ENCODE measurements around the gene GDA. TPM values are rescaled to one million over a fixed set of nuclear protein-coding genes. Genes with fewer than 3 reads are reported as not detected.
A peak's percentile ranks its signal among the peaks of the same experiment; 100 is the strongest.
"Not testable (repeated sequence)": the region's sequence is repeated elsewhere in the genome, so short reads cannot be mapped to it uniquely, and the experiment has no call there.

Gene GDA
- total RNA-seq, 1 experiment from 2014 or later: 357 TPM

DNA sequence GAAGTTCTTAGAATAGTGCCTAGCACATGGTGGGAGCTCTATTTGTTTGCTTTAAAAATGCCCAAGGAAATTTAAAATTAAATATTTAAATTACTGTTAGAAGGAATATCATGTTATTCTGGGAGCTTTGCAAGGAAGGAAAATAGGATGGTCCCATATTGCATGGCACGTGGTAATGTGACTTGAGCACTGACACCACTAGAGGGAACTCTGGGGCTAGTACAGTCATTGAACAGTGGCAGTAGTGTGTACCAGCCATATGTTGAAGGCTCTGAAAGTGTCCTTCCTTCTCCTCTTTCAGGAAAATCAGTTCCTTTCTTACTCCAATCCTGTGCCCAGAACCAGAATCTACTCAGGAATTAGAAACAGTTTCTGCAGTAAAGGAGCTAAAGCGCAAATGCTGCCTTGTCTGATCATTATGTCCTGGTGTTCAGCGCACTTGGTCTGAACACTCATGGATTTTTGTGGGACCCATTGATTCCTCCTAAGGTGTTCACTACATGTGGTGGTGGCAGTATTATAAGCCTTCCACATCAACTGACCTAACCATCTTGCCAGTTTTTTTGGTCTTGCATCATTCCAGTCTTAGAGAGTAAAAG, 54.1 kb downstream of the GDA start:
- DNase-seq (ENCODE audit: extremely low read depth, low read depth): peak; percentile 54

DNA sequence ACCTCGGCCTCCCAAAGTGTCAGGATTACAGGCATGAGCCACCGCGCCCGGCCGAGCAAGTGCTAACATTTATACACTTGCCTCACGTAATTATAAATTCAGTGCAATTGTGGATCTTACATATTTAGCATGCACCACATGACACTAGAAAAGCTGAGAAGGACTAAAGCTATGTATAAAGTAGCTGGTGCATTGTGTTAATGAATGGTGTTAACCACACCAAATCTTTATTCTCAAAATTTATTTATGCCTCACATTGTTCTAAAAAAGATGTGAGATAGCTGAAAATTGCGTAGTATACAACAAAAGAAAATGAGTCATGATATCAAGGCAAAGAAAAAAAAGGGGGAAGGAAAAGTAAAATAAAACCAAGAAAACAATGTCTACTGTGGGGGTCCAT, 54.8 kb downstream of the GDA start:
- DNase-seq (ENCODE audit: extremely low read depth, low read depth): no peak

DNA sequence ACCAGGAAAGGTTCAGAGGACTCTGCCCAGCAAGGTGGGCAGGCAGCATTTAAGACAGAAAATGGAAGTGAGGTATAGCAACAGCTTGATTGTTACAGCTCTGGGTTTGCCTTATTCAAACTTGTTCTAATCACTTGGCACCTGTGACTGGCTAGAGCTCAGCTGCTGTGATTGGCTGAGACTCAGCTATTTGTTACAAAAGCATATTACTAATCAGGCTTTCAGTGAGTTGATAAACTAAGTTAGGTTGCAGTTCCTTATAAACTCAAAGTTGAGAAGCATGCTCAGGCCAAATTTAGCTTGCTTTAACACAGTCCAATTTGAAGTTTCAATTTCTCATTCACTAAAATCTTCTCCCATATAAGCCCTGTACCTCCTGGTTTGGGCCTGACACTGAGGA, 56.3 kb downstream of the GDA start:
- no peak for DNase-seq (ENCODE audit: extremely low read depth, low read depth)

DNA sequence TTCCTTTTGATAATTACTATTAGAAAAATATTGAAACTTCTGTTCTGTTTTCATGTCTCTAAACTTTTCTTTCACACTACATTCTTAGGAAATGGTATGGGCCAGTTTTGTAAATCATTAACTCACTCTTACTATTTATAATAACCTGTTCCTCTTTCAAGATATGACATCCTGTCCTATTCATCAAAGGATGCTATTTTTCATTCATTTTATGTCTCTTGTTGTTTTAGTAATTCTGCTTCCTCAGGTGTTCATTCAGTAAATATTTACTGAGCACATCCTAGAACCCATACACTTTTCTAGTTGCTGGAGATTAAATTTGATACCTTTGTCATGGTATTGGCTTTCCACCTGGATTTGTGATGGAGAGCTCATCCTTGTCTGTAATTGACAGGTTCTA, 58.0 kb downstream of the GDA start:
- no peak for DNase-seq (ENCODE audit: extremely low read depth, low read depth)

DNA sequence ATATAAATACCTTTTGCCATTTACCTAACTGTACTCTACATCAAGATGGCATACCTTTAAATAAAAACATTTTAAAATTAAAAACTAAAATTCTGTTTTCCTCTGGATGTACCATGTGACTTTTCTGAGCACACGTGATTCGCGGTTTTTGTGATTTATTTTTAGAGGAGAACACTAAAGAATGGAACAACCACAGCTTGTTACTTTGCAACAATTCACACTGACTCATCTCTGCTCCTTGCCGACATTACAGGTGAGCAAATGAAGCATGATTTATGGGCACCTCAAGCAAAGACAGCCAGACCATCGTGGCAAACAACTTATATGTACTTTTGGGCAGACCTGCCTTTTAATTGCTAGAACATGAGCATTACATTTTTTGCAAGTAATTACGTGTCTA, 61.3 kb downstream of the GDA start:
- no peak for DNase-seq (ENCODE audit: extremely low read depth, low read depth)

DNA sequence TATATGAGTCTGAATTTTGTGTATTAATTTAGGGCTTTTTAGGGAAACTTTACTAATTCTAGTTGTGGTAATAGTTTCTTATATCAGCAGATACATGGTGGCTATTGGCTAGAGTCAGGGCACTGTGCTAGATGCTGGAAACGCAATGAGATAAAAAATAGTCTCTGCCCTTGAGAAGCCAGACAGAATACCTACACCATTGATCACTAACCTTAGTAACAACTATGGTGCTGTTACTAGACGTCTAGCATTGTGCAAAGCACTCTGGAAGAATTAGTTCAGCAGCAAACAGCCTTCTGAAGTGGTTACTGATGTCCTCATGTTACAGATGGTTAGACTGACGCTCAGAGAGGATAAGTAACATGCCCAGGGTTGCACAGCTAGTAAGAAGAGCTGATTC, 61.8 kb downstream of the GDA start:
- no peak for DNase-seq (ENCODE audit: extremely low read depth, low read depth)

DNA sequence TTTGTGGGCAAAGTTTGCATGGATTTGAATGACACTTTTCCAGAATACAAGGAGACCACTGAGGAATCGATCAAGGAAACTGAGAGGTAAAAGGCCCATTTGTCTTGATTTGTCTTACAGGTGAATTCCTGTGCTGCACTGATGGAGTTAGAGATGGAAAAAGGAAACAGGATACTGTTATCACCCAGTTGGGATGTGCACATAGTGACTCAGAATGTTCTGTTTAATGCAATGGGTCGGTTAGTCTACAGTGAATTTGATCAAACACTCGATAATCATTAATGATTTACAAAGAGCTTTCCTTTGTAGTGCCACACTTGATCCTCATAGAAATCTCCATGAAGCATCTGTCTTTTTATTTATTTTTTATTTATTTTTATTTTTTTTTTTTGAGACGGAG, 64.7 kb downstream of the GDA start:
- DNase-seq (ENCODE audit: extremely low read depth, low read depth): no peak

DNA sequence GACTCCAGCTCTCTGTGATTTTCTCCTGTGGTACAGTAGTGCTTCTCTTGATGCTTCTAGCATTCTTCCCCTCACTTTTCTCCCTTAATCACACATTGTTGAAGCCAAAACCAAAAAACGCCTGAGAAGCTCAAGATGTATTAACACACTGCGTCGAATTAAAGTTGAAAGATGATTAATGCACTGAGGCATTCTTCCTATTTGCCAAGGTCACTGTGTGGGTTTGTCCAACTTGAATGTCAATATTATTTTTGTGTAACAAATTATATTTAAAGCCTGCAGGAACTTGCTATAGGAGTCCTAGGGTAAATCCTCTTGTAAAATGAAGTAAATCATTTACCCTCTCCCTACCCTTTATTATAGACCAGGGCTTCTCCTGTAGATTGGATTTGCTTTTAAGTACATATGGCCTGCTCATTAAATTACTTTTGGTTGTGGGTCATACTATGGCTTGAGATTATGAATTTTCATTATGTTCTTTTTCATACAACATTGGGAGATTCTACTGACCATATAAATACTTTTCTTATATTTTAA, 68.1 kb downstream of the GDA start:
- no peak for DNase-seq (ENCODE audit: extremely low read depth, low read depth)

DNA sequence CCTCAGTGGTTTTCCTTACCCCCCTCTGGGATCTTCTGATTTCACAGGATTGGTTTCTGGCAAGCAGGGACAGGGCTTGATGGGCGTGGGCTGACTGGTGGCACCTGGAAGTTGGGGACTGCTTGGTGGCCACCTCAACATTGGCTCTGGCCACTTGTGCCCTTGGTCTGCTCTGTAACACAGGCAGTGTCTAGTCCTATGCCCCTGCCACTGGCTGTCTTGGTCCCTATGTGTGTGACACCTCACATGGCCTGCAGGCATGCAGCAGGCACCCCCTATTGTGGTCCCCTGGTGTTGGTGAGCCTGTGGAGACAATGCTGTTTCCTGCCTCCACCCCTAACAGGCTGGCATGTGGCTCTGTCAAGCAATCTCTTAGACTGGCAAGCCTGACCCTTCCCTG, 71.3 kb downstream of the GDA start:
- DNase-seq (ENCODE audit: extremely low read depth, low read depth): no peak

DNA sequence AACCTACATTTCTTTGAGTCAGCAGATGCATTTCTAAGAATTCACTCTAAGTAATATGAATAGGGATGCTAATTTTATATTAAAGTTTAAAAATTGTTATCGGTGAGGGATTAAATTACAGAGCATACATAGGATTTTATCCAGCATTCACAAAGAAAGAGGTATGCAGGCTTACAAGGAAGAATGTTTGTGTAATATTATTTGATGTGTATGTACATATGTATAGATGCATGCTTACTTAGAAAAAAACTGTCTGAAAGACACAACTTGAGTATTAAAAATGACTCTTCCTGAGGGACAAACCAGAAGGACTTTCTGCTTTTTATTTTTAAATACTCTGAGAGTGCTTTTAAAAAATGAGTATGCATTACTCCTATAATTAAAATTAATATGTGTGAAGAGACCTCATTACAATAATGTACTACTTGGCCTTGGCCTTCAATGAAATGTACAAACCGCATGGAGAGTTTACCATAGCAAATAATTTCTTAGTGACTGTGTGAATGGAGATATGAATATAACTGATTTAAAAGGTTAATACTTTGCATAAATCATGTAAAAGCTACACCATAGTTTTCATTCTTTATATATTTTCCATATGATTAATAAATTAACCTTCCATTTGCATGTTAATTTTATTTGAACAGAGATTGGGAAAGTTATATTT, 77.0 kb downstream of the GDA start:
- DNase-seq (ENCODE audit: extremely low read depth, low read depth): no peak

DNA sequence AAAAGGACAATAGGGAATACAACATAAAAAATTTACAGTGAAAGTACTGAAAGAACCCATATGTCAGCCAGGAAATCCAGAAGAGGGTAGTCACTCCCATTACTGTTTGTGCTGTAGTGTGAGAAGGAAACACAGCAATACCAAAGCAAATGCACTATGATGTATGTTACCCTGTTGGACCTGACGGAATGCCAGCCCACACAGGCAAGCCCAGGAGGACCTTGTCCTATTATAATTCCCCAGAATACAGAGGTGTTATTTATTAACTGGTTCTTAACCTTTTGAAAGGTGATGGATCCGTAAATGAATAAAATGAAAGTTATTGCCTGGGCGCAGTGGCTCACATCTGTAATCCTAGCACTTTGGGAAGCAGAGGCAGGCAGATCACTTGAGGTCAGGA, 79.0 kb downstream of the GDA start:
- DNase-seq (ENCODE audit: extremely low read depth, low read depth): no peak

DNA sequence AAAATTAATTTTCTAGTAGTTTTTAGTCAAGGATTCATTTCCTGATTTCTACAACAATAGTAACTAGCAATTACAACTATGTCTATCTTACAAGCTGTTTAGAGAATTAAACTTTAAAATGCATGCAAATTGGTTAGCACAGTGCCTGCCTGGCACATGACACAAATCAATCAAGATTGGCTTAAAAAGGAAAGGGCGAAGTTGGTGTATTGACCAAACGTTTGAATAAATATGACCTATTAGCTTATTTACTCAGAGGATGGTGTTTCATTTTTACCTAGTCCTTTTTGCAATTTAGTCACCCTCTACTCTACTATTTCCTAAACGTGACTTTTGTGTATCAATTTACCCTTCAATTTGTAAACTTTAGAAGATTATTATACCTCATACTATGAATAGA, 83.5 kb downstream of the GDA start:
- DNase-seq (ENCODE audit: extremely low read depth, low read depth): no peak

DNA sequence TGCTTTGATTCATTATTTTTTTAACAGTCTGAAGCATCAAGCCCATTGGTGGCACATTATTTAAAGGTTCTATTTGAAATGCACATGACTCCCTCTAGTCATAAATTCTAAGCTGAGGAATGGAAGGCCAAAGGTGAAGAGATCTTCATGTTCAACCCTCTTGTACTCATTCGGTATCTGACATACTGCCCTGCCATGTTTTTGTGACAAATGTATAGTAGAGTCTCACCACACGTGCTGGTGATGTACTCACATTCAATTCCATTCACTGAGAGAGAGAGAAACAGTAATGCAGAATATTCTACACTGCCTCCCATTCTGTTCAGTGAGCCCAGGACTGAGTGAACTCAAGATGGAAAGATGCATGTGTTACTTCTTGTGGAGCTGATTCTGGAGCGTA, 98.3 kb downstream of the GDA start:
- DNase-seq (ENCODE audit: extremely low read depth, low read depth): no peak

DNA sequence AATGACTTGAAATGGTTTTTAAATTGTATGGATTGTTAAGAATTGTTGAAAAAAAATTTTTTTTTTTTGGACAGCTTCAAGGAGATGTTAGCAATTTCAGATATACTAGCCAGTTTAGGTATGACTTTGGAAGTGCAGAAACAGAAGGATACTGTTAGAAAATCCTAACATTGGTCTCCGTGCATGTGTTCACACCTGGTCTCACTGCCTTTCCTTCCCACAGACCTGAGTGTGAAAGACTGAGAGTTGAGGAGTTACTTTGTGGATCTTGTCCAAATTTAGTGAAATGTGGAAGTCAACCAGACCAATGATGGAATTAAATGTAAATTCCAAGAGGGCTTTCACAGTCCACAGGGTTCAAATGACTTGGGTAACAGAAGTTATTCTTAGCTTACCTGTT, 102.3 kb downstream of the GDA start:
- DNase-seq (ENCODE audit: extremely low read depth, low read depth): no peak

DNA sequence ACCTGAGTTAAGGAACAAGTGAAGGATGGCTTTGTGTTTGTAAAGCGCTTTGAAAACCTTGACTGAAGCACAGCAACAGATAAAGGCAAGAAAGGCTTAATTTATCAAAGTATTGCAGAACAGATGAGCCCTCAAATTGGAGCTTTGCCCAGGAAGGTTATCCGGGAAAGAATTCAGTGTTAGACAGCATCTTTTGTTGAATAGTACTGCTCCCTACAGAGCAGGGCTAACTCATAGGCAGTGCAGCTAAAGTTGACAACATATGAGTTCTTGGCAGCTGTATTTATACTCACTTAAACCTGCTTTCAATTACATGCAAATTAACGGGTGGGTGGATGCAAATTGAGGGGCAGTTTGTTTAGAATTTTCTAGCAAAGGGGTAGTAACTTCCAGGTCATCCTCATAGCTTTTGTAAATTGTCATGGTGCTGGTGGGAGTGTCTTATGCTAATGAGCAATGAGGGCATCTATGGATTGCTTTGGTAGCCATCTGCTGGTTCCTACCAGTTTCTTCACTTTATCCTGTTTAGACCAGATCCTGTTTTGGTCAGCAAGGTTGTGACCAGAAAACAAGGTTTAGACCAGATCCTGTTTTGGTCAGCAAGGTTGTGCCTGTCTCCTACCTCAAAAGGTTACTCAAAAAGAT, 105.8 kb downstream of the GDA start:
- DNase-seq (ENCODE audit: extremely low read depth, low read depth): no peak

DNA sequence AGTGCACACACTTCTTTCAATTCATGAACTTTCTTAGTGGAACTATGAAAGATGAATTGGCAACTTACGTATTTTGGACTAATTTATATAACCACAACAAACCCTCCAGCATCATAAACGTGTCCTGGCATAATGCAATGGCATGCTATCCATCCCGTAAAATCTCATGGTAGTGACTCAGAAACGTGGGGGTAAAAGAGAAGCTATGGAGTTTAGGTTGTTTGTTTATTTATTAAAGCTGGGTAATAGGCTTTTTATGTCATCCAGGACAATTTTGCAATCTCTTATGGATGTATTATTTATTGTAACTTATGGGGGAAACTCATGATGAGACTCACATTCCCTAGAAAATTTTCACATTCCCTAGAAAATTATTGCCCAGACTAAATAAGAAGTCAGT, 106.3 kb downstream of the GDA start:
- DNase-seq (ENCODE audit: extremely low read depth, low read depth): no peak

DNA sequence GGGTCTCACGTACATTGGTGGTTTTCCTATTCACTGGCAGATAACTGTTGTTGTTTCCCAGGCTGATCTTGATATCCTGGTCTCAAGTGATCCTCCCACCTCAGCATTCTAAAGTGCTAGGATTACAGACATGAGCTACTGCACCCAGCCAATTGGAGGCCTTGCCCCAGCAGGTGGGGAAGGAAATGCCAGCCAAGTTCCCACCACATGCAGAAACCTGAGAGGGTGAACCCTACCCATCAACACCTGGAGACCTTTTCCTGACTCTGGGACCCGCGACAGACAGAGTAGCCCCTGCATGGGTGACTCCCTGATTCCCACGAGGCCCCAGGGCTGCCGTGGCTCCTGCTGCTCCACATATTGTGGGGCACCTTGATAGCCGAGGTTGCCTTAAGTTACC, 107.7 kb downstream of the GDA start:
- DNase-seq (ENCODE audit: extremely low read depth, low read depth): no peak

DNA sequence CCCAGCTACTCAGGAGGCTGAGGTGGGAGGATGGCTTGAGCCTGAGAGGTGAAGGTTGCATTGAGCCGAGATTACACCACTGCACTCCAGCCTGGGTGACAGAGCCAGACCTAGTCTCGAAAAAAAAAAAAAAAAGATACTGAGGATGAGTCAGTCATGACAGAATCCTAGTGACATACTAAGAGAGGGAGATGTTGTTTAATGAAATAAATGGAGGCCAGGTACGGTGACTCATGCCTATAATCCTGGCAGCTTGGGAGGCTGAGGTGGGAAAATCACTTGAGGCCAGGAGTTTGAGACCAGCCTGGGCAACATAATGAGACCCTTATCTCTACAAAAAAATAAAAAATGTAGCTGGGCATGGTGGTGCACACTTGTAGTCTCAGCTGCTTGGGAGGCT, 108.6 kb downstream of the GDA start:
- no peak for DNase-seq (ENCODE audit: extremely low read depth, low read depth)

DNA sequence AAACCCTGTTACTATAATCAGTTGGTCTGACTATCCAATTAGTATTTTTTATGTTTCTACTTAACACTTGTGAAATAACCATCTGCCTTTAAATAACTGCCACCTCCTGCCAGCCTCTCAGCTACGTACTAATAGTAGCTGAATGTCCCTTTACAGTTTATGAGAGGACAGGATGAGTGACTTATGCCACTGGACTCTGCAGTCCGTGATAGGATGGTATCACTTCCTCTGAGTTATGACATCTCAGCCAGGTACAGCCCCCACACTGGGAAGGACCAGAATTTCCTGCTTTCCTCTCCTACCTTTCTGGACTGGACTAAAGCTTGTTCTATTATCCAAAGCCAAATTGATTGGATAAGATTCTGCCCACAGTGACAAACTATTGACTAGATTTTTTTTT, 112.8 kb downstream of the GDA start:
- no peak for DNase-seq (ENCODE audit: extremely low read depth, low read depth)

DNA sequence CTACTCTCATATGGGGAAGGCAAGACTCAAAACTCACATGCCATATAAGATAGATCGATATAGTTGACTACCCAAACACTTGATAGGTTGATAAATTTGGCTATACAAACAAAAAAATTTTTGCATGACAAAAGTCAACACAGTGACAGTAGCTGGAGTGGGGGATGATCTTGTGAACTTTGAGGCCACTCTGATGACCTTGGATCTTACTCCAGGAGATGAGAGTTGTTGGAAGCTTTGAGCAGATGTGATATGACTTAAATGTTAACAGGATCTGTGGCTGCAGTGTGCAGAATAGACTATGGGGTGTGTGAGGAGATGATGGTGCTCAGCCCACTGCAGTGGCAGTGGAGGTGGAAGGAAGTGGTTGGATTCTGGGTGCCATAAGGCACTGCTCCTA, 114.3 kb downstream of the GDA start:
- no peak for DNase-seq (ENCODE audit: extremely low read depth, low read depth)

DNA sequence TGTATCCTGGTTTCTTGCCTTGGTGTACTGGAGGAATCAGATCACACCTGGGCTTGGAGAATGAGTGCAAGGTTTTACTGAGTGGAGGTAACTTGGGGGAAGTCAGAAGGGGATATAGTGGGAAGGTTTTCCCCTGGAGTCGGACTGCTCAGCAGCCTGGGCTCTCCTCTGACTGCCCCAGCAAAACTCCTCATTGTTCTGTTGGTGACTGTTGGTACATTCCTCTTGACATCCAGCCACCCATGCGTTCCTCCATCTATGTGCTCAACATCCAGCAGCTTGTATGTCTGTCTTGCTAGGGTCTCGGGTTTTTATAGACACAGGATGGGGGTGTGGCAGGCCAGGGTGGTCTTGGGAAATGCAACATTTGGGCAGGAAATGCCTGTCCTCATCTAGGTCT, 119.7 kb downstream of the GDA start:
- no peak for DNase-seq (ENCODE audit: extremely low read depth, low read depth)

DNA sequence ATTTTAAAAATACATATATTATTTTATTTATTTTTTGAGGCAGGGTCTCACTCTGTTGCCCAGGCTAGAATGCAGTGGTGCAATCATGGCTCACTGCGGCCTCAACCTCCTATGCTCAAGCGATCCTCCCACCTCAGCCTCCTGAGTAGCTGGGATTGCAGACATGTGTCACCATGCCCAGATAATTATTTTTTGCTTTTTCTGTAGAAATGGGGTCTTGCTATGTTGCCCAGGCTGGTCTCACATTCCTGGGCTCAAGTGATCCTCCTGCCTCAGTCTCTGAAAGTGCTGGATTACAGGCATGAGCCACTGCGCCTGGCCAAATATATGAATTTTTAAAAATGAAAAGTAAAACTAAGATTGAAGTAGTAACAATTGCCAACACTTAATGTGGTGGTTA, 121.1 kb downstream of the GDA start:
- not testable (repeated sequence) for DNase-seq (ENCODE audit: extremely low read depth, low read depth)
